Measurements from ENCODE around the gene CYP27B1. TPM values are rescaled to one million over a fixed set of nuclear protein-coding genes. Genes with fewer than 3 reads are reported as not detected.

CYP27B1 gene
- total RNA-seq, 1 donor from 2014 or later, result not detected

DNA sequence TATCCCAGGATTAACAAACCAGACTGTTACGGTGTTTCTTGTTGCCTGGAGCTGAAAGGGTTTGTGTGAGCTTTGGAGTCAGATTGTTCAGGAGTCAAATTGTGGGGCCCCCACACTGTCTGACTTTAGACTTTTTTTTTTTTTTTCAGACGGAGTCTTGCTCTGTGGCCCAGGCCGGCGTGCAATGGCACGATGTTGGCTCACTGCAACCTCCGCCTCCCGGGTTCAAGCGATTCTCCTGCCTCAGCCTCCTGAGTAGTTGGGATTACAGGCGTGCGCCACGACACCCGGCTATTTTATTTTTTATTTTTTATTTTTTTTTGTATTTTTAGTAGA, 16.6 kb upstream of the CYP27B1 start:
- no peak overlapping the region for H3K27ac ChIP-seq
- peaks cover 26 to 28% of the 10 kb centered on the region in 2 donors for H3K36me3 ChIP-seq
- peak overlapping the region; percentile 77 to 97 for H3K4me3 ChIP-seq
- DNase-seq (ENCODE audit: low spot score in 2 of 2), result no peak
- no peak for TF ChIP-seq CTCF (IDR thresholded peaks at IDR 0.05)
- peaks cover 7 to 14% of the 10 kb centered on the region in 2 donors for H3K4me1 ChIP-seq
- intact Hi-C loops (cut with DNase I), result no loop called here
- H3K27me3 ChIP-seq, result no peaks in the 10 kb centered on the region
- H3K9me3 ChIP-seq, result no peaks in the 10 kb centered on the region

DNA sequence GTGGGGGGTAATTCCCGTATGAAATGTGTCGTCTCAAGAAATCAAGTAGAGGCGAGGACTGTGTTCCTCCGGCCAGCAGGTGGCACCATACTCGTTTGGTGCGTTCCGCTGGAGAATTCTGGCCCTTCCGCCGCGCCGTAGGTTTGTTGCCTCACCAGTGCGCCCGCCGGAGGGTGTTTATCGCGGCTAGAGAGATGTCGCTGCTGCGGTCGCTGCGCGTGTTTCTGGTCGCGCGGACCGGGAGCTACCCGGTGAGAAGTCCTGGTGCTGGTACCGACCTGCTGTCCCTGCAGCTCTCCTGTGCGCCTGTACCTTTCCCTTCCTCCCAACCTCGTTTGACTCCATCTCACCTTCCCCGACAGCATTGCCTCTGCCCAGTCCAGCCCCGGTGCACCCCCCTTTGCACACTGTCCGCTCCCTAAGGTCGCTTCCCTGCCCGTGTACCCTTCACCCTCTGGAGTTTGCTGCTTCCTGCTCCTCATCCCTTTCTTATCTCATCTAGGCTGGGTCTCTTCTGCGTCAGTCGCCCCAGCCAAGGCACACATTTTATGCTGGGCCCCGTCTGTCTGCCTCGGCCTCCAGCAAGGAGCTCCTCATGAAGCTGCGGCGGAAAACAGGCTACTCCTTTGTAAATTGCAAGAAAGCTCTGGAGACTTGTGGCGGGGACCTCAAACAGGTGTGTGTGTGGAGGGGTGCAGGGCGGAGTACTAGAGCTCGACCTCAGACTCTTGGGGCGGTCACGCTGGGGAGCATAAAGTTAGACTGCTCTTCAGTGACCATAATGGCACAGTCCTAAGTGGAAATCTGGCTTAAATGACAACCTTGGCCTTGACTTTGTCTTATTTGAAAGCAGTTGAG, 16.0 kb upstream of the CYP27B1 start, which contains the start of gene TSFM:
TSS of gene TSFM (plus strand) at position 180 of the 858 bp plus-strand sequence. CDS start at position 195, 15 bp downstream.
- no peaks in the 10 kb centered on the region for H3K9me3 ChIP-seq

DNA sequence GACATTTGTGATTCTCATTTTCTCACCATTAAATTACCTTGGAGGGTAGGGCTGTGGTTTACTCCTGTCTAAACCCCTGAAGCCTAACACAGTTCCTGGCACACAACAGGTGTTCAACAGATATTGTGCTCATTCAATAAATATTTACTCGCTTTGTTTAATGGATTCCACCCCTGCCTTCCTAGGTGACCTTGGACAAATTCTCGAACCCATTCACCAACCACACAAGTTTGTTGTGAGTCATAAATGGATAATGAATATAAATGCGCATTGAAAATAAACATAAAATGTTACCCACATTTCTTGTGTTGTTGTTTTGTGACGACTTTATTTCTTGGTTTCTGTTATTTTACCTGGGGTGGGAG, 15.3 kb upstream of the CYP27B1 start:
- Histone ChIP-seq H3K27me3 (no peaks in the 10 kb centered on the region), H3K4me1 (peaks cover 7 to 14% of the 10 kb centered on the region in 2 donors), H3K36me3 (peaks cover 14 to 18% of the 10 kb centered on the region in 2 donors), H3K9me3 (no peaks in the 10 kb centered on the region), H3K27ac (peak overlapping the region in 1 of 2 donors; percentile 13), H3K4me3 (peak overlapping the region; percentile 77 to 97)
- no peak for DNase-seq (ENCODE audit: low spot score in 2 of 2)
- no peak for TF ChIP-seq CTCF (IDR thresholded peaks at IDR 0.05)
- intact Hi-C loops (cut with DNase I), result loop anchor here (1.0 kb wide), 1 partner anchor 123 kb away; no protein-coding TSS in a partner anchor

More for the DNA sequence above, 16.0 kb upstream of the CYP27B1 start, which contains the start of gene TSFM:
- Histone ChIP-seq H3K4me3 (peak within 1 kb of the TSS; percentile 77 to 97), H3K27ac (peak within 1 kb of the TSS; percentile 48 to 70), H3K36me3 (peaks cover 20 to 24% of the 10 kb centered on the region in 2 donors), H3K27me3 (no peaks in the 10 kb centered on the region), H3K4me1 (peaks cover 7 to 14% of the 10 kb centered on the region in 2 donors)
- DNase-seq (ENCODE audit: low spot score in 2 of 2), result peak; percentile 75 to 97
- intact Hi-C loops (cut with DNase I), result loop anchor here (1.0 kb wide), 1 partner anchor 122 kb away; no protein-coding TSS in a partner anchor
- TF ChIP-seq CTCF (IDR thresholded peaks at IDR 0.05), result peak; percentile 89 to 93 (median 91)

- H3K36me3 ChIP-seq, result peaks cover 10 to 13% of the 10 kb centered on the region in 2 donors
These were observed 14.9 kb upstream of the CYP27B1 start for GRCh38 chr12:57781801-57782200.

DNA sequence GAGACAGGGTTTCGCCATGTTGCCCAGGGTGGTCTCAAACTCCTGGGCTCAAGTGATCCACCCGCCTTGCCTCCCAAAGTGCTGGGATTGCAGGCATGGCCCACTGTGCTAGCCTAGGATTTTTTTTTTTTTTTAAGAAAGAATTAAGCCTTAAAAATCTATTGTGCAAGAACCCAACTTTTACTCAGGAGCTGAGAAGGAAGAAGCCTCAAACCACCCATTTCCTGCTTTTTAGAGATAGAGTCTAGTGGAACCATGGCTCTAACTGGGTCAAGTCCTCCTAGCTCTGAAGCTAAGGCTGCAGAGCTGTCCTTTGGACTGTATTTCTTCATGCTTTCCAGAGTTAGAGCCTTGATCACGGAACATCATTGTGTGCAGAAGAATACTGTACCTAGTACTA, 14.4 kb upstream of the CYP27B1 start:
- Histone ChIP-seq H3K4me3 (no peak overlapping the region), H3K4me1 (peaks cover 7 to 14% of the 10 kb centered on the region in 2 donors), H3K27me3 (no peaks in the 10 kb centered on the region), H3K9me3 (no peaks in the 10 kb centered on the region), H3K36me3 (peaks cover 8 to 9% of the 10 kb centered on the region in 2 donors), H3K27ac (no peak overlapping the region)
- TF ChIP-seq CTCF (IDR thresholded peaks at IDR 0.05), result no peak
- peak in 1 of 2 donors; percentile 16 for DNase-seq (ENCODE audit: low spot score in 2 of 2)
- intact Hi-C loops (cut with DNase I), result no loop called here

More at GRCh38 chr12:57781801-57782200, 14.9 kb upstream of the CYP27B1 start:
- no peak for TF ChIP-seq CTCF (IDR thresholded peaks at IDR 0.05)
- Histone ChIP-seq H3K27me3 (no peaks in the 10 kb centered on the region), H3K27ac (peak overlapping the region in 1 of 2 donors; percentile 13), H3K4me3 (no peak overlapping the region), H3K9me3 (no peaks in the 10 kb centered on the region), H3K4me1 (peaks cover 7 to 14% of the 10 kb centered on the region in 2 donors)
- no peak for DNase-seq (ENCODE audit: low spot score in 2 of 2)
- intact Hi-C loops (cut with DNase I), result loop anchor here (1.0 kb wide), 1 partner anchor 124 kb away; no protein-coding TSS in a partner anchor
